Caco-2 (cell line): ENCODE results near the gene TDRD6. TPM values are rescaled to one million over a fixed set of nuclear protein-coding genes. Genes with fewer than 3 reads are reported as not detected.

ENCODE experiments used
- BruUV-seq: library from RNA; stranded (reverse); fragments of 400-500 nt; replicated peaks from 2 replicates; lab custom pipeline; 2021; lab: Mats Ljungman, UMichigan
- CTCF ChIA-PET: fragments of 300-600 bp; sonication (Branson Sonifier 250); formaldehyde crosslinking; loops from one replicate; lab custom pipeline; 2022; ENCODE audit warnings: antibody characterized with exemption; lab: Charles Lee
- POLR2A ChIA-PET: fragments of 300-600 bp; sonication (Branson Sonifier 250); formaldehyde crosslinking; loops from one replicate; lab custom pipeline; 2022; ENCODE audit warnings: antibody characterized with exemption; lab: Charles Lee
- DNase-seq, 2 experiments: peaks; one replicate each; pipeline versions ENCODE4 v3.0.0 to v3.0.0-alpha.2; 2020 to 2022
- H3K27me3 ChIP-seq: replicated peaks from 2 replicates; pipeline ENCODE4 v1.6.0; 2011; ENCODE audit warnings: low read length; ENCODE audit not compliant: control insufficient read depth, insufficient read depth
- H3K36me3 ChIP-seq: 2 replicates; pipeline ENCODE4 v1.5.1; 2011; ENCODE audit warnings: low read length; ENCODE audit not compliant: control insufficient read depth, insufficient read depth
- H3K4me1 ChIP-seq: fragments of 250-450 bp; sonication (Bioruptor Pico); 2 replicates; pipeline ENCODE4 v1.5.1; 2020; ENCODE audit warnings: mild to moderate bottlenecking
- H3K4me3 ChIP-seq: 2 replicates; pipeline ENCODE4 v1.5.1; 2011; ENCODE audit warnings: low read depth, mild to moderate bottlenecking, control low read depth, low read length
- H3K9me3 ChIP-seq: fragments of 250-450 bp; sonication (Bioruptor Pico); 2 replicates; pipeline ENCODE4 v1.5.1; 2020; ENCODE audit warnings: mild to moderate bottlenecking, moderate library complexity
- H3K27ac Mint-ChIP-seq: one replicate; pipeline ENCODE4 v1.8.0; 2022; ENCODE audit warnings: mixed read lengths; ENCODE audit not compliant: unreplicated experiment
- H3K27me3 Mint-ChIP-seq: one replicate; pipeline ENCODE4 v1.8.0; 2022; ENCODE audit warnings: mixed read lengths; ENCODE audit not compliant: insufficient read depth, unreplicated experiment
- H3K36me3 Mint-ChIP-seq: one replicate; pipeline ENCODE4 v1.8.0; 2022; ENCODE audit warnings: mild to moderate bottlenecking, mixed read lengths; ENCODE audit not compliant: insufficient read depth, unreplicated experiment
- H3K4me1 Mint-ChIP-seq: one replicate; pipeline ENCODE4 v1.8.0; 2022; ENCODE audit warnings: low read depth, mixed read lengths; ENCODE audit not compliant: unreplicated experiment
- H3K4me3 Mint-ChIP-seq: one replicate; pipeline ENCODE4 v1.8.0; 2022; ENCODE audit warnings: mild to moderate bottlenecking, moderate library complexity, mixed read lengths; ENCODE audit not compliant: unreplicated experiment
- H3K9me3 Mint-ChIP-seq: one replicate; pipeline ENCODE4 v1.8.0; 2022; ENCODE audit warnings: mixed read lengths; ENCODE audit not compliant: unreplicated experiment
- intact Hi-C: fragments of 100-400 bp; cut with micrococcal nuclease; formaldehyde crosslinking; loops from one replicate; pipeline ENCODE4 v1.10.0; 2022; ENCODE audit not compliant: unreplicated experiment
- total RNA-seq: library from RNA; stranded (reverse); gene quantifications from 2 replicates; pipeline ENCODE4 v1.2.3, GENCODE V29; 2022
- TF ChIP-seq, protein P1 (sequence below), 2 experiments: fragments of 200-600 bp in 1 of 2; IDR thresholded peaks; 1 replicate in 1 of 2; 2 replicates in 1 of 2; pipeline versions ENCODE4 v1.5.1 to v1.8.0; 2011 to 2022; ENCODE audit warnings: antibody characterized with exemption in 1 of 2, control low read depth in 1 of 2, inconsistent platforms in 1 of 2, low read depth in 1 of 2, low read length in 1 of 2, mild to moderate bottlenecking in 1 of 2, moderate library complexity in 1 of 2; ENCODE audit not compliant: insufficient read depth in 1 of 2, severe bottlenecking in 1 of 2, unreplicated experiment in 1 of 2

Gene TDRD6
- total RNA-seq, 1 experiment from 2014 or later = not detected

DNA sequence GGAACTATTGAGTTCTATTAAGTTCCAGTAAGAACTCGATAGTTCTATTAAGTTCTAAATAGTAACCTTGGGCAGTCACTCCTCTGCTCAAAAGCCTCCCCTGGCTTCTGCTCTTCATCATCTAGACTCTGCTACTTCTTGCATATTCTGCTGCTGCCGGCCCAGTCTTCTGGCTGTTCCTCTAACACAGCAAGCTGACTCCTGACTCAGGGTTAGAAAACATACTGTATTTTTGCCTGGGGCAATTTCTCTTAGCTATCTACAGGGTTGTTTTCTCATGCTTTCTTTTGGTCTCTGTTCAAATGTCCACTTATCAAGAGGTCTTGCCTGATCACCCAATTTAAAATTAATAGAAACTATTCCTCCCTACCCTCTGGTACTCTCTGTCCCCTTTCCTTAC, 20.3 kb upstream of the TDRD6 start:
- ChIA-PET POLR2A (no interaction called here), CTCF (no interaction called here)

DNA sequence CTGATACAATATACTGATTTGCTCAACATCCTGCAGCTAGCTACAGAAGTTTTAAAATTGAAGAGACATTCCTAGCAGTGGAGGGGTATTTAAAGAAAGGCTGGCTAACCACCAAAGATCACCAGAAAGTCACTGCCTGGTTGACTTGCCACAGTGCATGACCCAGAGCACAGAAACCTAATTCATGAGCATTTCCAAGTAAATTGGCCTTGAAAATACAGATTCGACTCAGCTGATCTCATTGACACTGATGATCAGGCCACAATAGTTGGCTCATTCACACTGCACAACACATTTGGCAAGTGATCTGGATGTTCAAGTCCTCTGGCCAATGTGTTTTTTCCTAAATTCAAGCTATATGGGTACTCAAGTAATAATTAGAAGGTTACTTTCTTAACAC, 13.3 kb upstream of the TDRD6 start:
- Mint-ChIP-seq H3K4me1 (no peaks in the 10 kb centered on the region), H3K27ac (no peak overlapping the region), H3K36me3 (no peaks in the 10 kb centered on the region), H3K4me3 (no peak overlapping the region), H3K27me3 (peaks cover 3% of the 10 kb centered on the region), H3K9me3 (no peaks in the 10 kb centered on the region)
- DNase-seq = no peak
- no TSS peak for BruUV-seq
- Histone ChIP-seq H3K9me3 (no peaks in the 10 kb centered on the region), H3K4me1 (no peaks in the 10 kb centered on the region), H3K36me3 (no peaks in the 10 kb centered on the region), H3K27me3 (no peaks in the 10 kb centered on the region), H3K4me3 (no peak overlapping the region)
- ChIA-PET CTCF (no interaction called here), POLR2A (no interaction called here)
- TF ChIP-seq, protein P1, sequence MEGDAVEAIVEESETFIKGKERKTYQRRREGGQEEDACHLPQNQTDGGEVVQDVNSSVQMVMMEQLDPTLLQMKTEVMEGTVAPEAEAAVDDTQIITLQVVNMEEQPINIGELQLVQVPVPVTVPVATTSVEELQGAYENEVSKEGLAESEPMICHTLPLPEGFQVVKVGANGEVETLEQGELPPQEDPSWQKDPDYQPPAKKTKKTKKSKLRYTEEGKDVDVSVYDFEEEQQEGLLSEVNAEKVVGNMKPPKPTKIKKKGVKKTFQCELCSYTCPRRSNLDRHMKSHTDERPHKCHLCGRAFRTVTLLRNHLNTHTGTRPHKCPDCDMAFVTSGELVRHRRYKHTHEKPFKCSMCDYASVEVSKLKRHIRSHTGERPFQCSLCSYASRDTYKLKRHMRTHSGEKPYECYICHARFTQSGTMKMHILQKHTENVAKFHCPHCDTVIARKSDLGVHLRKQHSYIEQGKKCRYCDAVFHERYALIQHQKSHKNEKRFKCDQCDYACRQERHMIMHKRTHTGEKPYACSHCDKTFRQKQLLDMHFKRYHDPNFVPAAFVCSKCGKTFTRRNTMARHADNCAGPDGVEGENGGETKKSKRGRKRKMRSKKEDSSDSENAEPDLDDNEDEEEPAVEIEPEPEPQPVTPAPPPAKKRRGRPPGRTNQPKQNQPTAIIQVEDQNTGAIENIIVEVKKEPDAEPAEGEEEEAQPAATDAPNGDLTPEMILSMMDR (IDR thresholded peaks at IDR 0.05; ENCODE audit: insufficient read depth in 1 of 2, low read depth in 1 of 2, low read length in 1 of 2, severe bottlenecking in 1 of 2, unreplicated experiment in 1 of 2) = no peak
- intact Hi-C loops = no loop called here

More for the DNA sequence above, 20.3 kb upstream of the TDRD6 start:
- no peak overlapping the region for H3K4me3 ChIP-seq
- H3K4me3 Mint-ChIP-seq = no peak overlapping the region
- no peaks in the 10 kb centered on the region for H3K27me3 ChIP-seq
- intact Hi-C loops = no loop called here
- no peak for DNase-seq
- peaks cover 3% of the 10 kb centered on the region for H3K27me3 Mint-ChIP-seq
- H3K4me1 Mint-ChIP-seq = no peaks in the 10 kb centered on the region
- H3K27ac Mint-ChIP-seq = no peak overlapping the region
- TF ChIP-seq, protein P1 (IDR thresholded peaks at IDR 0.05; ENCODE audit: insufficient read depth in 1 of 2, low read depth in 1 of 2, low read length in 1 of 2, severe bottlenecking in 1 of 2, unreplicated experiment in 1 of 2) = no peak
- H3K36me3 Mint-ChIP-seq = no peaks in the 10 kb centered on the region
- H3K36me3 ChIP-seq = no peaks in the 10 kb centered on the region
- no peaks in the 10 kb centered on the region for H3K9me3 Mint-ChIP-seq
- H3K4me1 ChIP-seq = no peaks in the 10 kb centered on the region
- no TSS peak for BruUV-seq
- no peaks in the 10 kb centered on the region for H3K9me3 ChIP-seq

DNA sequence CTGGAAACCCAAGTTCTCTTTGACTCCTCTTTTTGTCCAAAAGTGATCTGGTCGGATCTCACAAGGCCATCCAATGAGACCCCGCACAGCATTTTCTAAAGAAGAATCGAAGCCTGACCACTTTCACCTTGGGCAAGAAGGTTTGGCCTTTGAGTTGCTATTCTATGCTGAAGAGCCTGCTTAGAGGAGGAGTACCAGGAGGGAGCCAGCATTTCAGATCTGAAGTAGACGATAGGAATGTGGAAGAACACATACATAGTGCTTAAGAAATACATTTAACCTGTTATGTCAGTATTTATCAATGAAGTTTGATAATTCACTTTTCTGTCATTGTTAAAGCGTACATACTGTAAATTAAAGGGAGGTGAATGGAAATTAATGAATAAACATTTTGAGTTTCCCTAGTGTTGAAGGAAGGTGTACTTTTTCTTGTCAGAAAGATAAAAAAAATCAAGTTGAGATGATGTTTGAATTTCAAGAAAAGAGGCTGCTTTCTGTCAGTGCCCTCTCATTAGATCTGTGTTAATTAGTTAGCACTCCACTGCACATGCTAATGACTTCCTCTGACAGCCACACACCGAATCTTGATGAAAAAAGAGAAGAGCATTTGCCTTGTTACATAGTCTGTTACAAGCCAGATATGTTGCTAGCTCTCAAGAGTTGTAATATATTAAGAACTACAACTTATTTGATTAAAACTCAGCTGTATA, 10.9 kb upstream of the TDRD6 start:
- no peak for DNase-seq
- no peaks in the 10 kb centered on the region for H3K36me3 ChIP-seq
- H3K4me1 ChIP-seq = no peaks in the 10 kb centered on the region
- Mint-ChIP-seq H3K36me3 (no peaks in the 10 kb centered on the region), H3K9me3 (no peaks in the 10 kb centered on the region), H3K27ac (no peak overlapping the region), H3K27me3 (peaks cover 3% of the 10 kb centered on the region), H3K4me1 (no peaks in the 10 kb centered on the region), H3K4me3 (no peak overlapping the region)
- no peaks in the 10 kb centered on the region for H3K27me3 ChIP-seq
- BruUV-seq = no TSS peak
- POLR2A ChIA-PET = no interaction called here
- CTCF ChIA-PET = no interaction called here
- TF ChIP-seq, protein P1 (IDR thresholded peaks at IDR 0.05; ENCODE audit: insufficient read depth in 1 of 2, low read depth in 1 of 2, low read length in 1 of 2, severe bottlenecking in 1 of 2, unreplicated experiment in 1 of 2) = no peak
- no peaks in the 10 kb centered on the region for H3K9me3 ChIP-seq
- H3K4me3 ChIP-seq = no peak overlapping the region
- intact Hi-C loops = loop anchor here (1.0 kb wide), 1 partner anchor 315 kb away; no protein-coding TSS in a partner anchor
